Nucleus accumbens (tissue), 56 donors: ENCODE data around the gene IP6K1.
"Not testable (repeated sequence)": the region's sequence is repeated elsewhere in the genome, so short reads cannot be mapped to it uniquely, and the experiment has no call there.

Experiments
- DNase-seq, 56 donors: peaks; one replicate each; lab custom pipeline; 2025; lab: John Stamatoyannopoulos, UW

IP6K1 gene

DNA sequence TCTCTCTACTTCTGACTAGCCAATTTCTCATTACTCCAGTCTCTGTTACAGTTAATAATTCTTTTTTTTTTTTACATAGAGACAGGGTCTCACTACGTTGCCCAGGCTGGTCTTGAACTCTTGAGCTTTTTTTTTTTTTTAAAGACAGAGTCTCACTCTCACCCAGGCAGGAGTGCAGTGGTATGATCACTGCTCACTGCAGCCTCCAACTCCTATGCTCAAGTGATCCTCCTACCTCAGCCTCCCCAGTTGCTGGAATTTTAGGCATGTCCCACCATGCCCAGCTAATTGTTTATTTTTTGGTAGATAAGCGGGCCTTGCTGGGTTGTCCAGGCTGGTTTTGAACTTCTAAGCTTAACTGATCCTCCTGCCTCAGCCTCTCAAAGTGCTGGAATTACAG, 13.6 kb downstream of the IP6K1 start:
- no peak for DNase-seq

DNA sequence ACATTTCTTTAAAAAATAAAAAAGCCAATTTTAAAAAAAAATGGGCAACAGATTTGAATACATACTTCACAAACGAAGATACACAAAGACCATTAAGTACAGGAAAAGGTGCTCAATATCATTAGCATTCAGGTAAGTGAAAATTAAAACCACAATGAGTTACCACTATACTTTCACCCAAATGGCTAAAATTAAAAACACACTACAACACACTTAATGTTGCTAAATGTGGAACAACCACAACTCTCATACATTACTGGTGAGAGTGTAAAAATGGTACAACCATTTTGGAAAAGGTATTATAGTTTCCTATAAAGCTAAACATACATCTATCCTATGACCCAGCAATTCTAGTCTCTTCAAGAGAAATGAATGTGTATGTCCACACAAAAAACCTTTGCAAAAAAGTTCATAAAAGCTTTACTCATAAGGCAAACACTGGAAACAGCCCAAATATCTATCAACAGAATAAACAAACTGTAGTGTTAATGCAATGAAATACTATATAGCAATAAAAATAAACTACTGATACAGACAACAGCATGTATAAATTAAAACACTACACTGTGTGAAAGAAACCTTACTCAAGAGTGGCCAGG, 14.9 kb downstream of the IP6K1 start:
- DNase-seq = no peak

DNA sequence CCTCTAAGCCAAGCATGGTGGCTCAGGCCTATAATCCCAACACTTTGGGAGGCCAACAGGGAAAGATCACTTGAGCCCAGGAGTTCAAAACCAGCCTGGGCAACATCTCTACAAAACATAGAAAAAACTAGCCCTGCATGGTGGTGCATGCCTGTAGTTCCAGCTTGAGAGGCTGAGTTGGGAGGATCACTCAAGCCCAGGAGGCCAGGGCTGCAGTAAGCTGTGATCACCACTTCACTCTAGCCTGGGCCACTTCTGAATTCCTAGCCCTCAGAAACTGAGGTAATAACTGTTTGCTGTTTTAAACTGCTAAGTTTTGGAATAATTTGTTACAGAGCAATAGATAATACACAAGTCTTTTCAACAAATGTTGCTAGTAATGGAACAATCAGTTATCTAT, 16.4 kb downstream of the IP6K1 start:
- DNase-seq = no peak

DNA sequence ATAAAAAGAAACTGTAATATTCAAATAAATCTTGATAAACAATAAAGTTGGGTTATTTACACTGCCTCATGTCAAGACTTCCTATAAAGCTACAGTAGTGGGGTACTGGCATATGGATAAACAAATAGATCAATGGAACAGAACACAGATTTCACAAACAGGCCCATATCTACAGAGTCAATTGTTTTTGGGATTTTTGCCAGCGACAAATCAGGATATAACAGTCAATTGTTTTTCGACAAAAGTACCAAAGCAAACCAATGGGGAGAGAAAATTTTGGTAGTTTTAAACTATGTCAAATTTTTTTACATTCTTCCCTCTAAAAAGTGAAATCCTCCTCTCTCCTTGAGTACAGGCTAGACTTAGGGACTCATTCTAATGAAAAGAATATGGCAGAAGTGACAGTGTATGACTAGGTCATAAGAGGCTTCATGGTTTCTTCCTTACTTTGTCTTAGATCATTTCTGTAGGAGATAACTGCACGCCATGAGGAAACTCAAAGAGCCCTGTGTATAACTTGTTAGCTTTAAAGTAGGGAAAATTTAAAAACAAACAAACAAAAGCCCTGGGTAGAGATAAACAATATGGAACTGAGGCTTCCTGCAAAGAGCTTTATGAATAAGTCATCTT, 16.9 kb downstream of the IP6K1 start:
- DNase-seq = no peak

DNA sequence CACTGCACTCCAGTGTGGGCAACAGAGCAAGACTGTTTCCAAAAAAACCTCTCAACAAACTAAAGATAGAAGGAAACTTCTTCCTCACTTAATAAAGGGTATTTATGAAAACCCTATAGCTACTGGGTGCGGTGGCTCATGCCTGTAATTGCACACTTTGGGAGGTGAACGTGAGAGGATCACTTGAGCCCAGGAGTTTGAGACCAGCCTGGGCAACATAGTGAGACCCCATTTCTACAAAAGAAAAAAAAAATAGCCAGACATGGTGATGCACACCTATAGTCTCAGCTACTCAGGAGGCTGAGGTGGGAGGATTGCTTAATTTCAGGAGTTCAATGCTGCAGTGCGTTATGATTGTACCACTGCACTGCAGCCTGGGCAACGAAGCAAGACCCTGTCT, 22.4 kb downstream of the IP6K1 start:
- no peak for DNase-seq

DNA sequence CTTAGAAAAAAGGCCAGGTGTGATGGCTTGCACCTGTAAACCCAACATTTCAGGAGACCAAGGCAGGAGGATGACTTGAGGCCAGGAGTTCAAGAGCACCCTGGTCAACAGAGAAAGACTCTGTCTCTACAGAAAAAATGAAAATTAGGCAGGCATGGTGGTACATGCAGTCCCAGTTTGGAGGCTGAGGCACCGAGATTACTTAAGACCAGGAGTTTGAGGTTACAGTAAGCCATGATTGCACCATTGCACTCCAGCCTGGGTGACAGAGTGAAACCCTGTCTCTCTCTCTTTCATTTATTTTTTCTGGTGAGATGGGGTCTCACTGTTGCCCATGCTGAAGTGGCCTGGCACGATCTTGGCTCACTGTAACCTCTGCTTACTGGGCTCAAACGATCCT, 24.7 kb downstream of the IP6K1 start:
- no peak for DNase-seq

DNA sequence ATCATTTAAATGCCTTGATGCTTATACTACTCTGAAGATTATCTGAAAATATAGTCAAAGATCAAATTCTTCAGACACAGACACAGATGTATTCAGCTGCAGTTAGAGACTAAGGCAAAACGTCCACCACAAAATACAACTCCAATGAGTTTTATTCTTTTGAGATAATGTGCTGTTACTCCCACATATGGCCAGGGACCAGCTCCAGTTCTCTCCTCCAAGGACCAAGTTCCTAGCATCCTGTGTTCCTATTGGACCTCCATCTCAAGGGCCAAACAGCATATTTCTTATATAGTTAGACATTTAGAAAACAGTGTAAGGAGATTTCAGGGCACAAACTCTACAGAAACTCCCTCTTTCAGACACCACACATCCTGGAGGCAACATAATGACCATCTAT, 27.1 kb downstream of the IP6K1 start:
- no peak for DNase-seq

DNA sequence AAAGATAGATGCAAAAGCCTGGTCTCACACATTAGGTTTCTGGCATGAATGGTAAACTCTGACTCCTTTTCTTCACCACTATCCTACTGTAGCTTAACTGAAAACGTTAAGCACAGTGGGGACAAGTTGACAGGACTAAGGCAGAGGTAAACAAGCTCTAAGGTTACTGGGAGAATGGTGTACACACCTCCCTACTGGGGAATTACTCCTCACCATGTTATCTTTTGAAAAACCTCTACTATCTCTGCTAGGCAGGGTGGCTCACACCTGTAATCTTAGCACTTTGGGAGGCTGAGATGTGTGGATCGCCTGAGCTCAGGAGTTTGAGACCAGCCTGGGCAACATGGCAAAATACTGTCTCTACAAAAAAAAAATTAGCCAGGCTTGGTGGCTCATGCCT, 29.1 kb downstream of the IP6K1 start:
- DNase-seq = no peak

DNA sequence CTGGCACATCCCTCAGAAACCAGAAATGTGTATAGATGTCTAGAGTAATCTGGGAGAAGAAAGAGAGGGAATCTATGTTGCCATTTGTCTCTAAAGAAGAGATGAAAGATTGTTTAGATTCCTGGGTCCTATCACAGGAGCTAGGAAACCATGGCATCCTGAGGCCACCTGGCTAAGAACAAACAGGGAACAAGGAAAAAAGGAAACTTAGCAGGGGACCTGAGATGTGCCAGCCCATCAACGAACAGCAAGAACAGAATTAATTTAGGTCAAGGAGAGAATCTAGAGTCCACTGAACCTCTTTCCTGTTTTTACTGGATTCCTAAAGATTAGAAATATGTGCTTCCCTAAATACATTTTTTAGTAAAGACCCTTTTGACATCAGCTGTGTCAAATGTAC, 30.3 kb downstream of the IP6K1 start:
- no peak for DNase-seq

DNA sequence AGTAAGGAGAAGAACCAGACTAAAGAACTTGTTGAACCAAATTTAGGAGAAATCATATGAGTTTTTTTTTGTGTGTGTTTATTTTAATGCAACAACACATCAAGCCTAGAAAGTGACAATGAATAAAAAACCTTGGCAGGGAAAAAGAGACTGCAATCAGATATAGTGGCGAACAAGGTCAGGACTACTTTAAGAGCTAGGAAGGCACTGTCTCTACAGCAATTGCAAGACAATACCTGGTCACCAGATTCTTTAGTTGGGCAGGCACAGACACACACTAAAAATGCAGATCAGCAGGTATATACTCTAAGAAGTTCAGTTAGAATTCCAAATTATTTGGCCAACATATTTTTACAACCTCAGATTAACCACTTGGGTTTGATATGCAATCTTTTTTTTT, 31.8 kb downstream of the IP6K1 start:
- DNase-seq = no peak

DNA sequence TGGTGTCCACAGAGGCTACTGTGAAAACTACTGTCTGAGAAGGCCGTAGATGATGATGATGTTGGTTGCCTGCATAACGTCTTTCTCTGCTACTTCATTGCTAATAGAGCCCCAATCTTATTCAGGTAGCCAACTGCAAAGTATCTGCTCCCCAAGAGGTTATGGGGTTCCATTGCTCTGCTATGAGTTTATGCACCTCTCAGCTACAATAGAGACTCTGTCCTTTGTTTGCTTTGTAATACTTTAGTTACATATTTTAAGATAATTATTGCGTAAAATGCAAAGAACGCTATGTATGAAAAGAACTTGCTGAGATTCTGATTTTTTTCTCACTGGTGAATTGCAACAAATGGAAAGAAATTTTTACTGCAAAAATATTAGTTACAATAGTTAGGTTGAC, 34.8 kb downstream of the IP6K1 start:
- DNase-seq = no peak

DNA sequence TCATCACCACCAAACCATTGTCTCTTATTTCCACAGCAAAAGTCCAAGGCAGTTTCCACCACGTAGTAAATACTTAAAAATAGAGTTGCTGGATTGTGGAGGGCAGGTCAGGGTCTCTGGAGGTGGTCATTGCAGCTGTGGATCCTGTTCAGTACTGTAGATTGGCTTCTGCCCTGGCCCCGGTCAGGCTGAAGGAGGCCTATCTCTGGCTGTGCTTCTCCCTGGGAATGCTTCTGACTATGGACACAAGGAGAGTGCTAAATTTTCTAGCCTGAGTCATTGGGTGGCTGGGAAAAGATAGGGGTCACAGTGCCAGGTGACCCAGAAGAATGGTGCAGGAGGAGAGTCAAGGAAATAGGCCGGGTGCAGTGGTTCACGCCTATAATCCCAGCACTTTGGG, 36.3 kb downstream of the IP6K1 start:
- DNase-seq = no peak

DNA sequence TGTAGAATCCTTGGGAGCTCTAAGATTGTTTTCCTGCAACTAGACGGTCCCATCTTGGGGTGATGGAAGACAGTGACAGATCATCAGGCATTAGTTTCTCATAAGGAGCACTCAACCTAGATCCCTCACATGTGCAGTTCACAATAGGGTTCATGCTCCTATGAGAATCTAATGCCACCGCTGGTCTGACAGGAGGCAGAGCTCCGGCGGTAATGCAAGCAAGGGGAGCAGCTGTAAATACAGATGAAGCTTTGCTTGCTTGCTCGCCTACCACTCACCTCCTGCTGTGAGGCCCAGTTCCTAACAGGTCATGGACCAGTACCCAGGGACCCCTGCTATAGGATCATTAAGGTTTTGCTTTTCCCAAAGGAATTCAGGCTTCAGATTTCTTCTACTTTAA, 37.5 kb downstream of the IP6K1 start:
- DNase-seq = not testable (repeated sequence)

DNA sequence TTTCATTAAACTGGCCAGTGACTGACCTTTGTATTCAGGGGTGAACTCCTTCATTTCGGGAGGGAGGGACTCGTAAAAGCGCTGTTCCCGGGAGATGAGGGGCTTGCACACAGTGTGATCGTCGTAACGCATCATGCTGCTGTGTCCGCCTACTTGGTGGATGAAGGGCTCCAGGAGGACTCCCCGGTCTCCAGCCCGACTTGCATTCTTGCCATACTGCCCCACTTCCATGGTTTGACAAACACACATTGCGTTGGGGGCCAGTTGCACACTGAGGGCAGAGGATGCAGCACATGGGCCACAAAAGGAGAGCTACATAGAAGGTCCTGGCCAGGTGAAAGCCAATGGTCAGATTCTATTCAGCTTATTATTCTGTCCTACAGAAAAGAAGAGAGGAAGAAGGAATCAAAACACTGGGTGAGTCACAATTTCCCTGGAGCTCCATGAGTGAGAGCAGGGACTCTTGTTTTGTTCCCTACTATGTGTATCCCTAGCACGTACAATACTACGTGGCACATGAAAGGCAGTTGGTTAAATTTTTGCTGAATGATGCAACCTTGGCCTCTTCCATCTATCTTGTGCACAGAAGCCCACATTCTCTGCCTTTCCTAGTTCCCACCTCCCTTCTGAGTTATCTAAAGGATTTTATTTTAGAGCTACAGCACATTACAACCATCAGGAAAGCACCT, 38.4 kb downstream of the IP6K1 start:
- no peak for DNase-seq

DNA sequence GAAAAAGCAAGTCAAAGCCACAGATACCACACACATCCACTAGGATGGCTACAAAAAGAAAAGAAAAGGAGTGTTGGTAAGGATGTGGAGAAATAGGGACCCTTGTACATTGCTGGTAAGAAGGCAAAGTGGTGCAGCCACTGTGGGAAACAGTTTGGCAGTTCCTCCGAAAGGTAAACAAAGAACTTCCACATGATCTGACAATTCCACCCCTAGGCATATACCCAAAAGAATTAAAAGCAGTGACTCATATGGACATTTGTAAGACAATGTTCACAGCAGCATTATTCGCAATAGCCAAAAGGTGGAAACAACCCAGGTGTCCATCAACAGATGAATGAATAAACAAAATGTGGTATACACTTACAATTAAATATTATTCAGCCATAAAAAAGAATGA, 40.4 kb downstream of the IP6K1 start:
- no peak for DNase-seq

DNA sequence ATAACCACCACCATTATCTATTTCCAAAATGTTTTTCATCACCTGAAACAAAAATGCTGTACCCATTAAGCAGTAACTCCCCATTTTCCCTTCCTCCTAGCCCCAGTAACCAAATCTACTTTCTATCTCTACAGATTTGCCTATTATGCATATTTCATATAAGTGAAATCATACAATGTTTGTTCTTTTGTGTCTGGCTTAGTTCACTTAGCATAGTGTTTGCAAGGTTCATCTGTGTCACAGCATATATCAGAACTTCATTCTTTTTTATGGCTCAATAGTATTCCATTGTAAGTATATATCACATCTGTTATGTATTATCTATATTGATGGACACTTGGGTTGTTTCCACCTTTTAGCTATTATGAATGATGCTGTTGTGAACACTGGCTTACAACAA, 45.9 kb downstream of the IP6K1 start:
- no peak for DNase-seq

DNA sequence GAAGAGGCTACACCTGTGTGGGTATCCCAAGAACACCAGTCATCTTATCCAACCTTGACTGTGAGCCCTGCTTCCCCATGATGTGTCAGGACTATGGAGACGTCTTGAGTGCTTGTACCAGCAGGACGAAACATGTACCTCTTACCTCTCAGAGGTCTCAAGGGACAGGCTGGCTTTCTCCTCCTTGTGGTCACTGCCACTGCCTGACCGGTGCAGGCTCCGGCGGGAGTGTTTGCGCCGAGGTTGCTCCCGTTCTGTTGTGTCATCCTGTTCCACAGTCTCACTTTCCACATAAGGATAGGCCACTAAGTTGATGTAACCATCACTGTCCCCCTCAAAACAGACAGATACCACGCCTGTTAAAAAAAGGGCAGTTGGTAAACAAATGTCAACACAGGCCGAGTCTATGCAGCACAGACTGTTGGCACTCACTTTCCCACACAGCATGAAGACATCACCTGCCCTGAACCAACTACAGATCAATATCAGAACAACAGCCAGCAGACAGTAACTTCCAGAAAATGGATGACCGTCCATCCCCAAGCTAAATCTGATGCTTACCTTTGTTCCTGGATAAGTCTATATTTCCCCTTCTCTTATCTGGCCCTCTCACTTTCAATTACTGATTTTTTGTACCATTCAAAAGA, 48.2 kb downstream of the IP6K1 start:
- DNase-seq = no peak

DNA sequence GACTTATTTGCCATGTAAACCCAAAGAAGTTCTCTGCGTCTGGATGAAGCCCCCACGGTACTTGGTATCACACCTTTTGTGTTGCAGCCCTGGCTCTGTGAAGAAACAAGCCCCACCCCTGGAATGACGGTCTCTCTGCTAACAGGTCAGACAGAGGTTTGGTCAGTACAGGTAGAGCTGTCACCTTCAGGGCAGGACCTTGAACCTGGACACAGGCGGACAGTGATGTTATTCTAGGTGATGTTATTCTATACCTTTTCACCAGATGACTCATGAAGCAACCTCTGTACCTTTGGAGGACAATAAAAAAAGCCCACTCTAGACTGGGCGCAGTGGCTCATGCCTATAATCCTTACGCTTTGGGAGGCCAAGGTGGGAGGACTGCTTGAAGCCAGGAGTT, 51.6 kb downstream of the IP6K1 start:
- DNase-seq = no peak

DNA sequence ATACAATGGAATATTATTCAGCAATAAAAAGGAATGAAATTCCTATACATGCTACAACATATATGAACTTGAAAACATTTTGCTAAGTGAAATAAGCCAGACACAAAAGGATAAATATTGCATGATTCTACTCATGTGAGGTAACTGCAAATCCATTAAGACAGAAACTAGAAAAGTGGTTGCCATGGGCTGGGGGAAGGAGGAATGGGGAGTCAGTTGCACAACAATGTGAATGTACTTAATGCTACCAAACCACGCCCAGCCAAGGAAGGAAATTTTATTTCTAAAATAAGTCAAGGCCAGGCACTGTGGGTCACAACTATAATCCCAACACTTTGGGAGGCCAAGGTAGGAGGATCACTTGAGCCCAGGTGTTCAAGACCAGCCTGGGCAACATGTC, 52.8 kb downstream of the IP6K1 start:
- DNase-seq = no peak

DNA sequence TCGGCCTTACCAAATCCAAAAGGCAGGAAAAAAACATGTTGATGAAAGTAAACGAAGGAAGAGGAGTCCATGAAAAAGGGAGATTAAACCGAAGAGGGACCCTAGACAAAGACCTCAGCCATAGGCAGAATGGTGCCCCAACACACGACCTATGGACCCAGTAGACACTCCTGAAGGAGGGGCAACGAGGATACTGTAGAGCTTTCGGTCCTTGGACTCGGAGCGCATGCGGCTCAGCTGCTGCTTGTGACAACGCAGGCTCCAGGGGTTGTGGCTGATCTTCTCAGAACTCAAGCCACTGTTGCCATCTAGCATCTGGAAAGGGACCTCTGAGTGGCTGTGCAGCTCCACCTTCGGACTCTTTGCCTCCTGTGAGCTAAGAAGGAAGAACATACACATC, 53.7 kb downstream of the IP6K1 start:
- DNase-seq = no peak

DNA sequence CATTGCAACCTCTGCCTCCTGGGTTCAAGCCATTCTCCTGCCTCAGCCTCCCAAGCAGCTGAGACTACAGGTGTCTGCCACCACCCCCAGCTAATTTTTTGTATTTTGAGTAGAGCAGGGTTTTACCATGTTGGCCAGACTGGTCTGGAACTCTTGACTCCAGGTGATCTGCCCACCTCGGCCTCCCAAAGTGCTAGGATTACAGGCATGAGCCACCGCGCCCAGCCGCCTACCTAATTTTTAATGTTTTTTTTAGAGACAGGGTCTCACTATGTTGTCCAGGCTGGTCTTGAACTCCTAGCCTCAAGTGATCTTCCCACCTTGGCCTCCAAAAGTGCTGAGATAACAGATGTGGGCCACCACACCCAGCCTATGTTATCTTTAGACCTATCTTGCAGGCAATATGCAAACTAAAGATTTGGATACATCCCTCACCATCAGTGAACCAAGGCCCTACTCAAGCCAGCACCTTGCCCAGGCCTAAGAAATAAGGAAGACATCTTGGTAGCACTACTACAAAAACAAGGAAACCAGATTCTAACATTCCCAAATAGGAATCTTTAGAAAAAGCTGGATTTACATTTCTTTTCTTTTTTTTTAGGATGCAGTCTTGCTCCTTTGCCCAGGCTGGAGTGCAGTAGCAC, 56.3 kb downstream of the IP6K1 start:
- DNase-seq = no peak
